HG03378 (cell line): ENCODE data around the gene CCN5.
"Not testable (repeated sequence)": the region's sequence is repeated elsewhere in the genome, so short reads cannot be mapped to it uniquely, and the experiment has no call there.

Experiments used
- ATAC-seq: cut with Tn5 transposase; IDR thresholded peaks from one replicate; pipeline ENCODE4 v1.9.1; 2021; ENCODE audit warnings: mild to moderate bottlenecking, moderate library complexity; ENCODE audit not compliant: unreplicated experiment

Gene CCN5

GRCh38 chr20:44694159-44694558 lies 21.0 kb upstream of the CCN5 start:
- ATAC-seq: no peak

DNA sequence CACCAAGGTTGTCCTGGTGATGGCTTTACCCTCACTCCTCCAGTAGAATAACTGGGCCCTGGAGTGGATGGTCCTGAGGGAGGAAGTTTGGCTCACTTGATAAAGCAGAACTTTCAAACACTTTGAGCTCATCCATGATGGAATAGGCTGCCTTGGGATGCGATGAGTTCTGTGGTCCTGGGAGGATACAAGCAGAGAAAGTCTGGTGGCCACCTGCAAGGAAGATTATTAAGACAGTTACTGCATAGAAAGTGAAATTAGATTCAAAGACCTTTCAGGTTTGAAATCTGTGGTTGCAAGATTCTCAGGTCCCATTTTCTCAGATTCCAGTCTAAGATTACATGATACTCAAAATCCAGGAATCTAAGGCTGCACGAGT lies 19.9 kb upstream of the CCN5 start:
- ATAC-seq: no peak

DNA sequence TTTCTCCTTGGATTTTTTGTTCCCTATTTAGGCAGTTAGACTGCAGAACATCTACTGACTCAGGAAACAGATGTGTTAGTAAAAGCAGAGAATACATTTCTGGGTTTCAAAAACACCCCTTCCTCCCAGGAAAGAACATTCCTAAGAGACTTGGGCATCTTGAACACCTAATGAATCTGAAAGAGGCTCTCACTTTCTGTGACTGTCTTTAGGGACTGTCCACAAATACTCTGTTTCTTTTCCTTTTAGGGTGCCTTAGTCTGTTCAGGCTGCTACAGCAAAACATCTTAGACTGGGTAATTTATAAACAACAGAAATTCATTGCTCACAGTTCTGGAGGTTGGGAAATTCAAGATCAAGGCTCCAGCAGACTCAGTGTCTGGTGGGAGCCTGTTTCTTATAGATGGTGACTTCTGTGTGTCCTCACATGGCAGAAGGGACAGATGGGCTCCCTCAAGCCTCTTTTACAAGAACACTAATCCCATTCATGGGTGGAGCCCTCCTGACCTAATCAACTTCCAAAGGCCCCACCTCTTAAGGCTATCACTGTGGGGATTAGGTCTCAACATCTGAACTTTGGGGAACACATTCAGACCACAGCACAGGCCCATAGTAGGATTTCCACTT lies 19.4 kb upstream of the CCN5 start:
- ATAC-seq: no peak

- no peak for ATAC-seq
These were observed 18.9 kb upstream of the CCN5 start for GRCh38 chr20:44696315-44696714.

- ATAC-seq: not testable (repeated sequence)
These were observed 18.1 kb upstream of the CCN5 start for GRCh38 chr20:44697041-44697440.

- no peak for ATAC-seq
These were observed 16.8 kb upstream of the CCN5 start for GRCh38 chr20:44698351-44698750.

DNA sequence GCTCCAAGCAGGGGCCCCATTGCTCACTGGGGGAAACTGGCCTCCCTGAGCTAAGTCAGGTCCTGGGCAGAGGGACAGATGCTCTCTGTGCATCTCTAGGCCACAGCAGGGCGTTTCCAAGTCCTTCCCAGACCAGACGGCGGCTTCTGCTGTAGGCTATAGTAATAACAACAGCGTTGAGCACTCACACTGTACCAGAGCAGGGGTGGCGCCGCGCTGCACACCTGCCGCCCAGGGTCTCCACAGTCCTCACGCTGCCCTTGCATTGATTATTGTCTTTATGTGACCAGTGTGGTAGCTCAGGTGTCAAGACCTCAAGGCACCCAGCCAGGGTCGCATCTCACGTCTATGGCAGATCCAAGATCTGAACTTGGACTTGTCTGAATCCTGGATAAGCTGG lies 14.9 kb upstream of the CCN5 start:
- ATAC-seq: no peak

GRCh38 chr20:44701118-44701857 lies 13.9 kb upstream of the CCN5 start:
- no peak for ATAC-seq

GRCh38 chr20:44701858-44702256 lies 13.3 kb upstream of the CCN5 start:
- ATAC-seq: no peak

- ATAC-seq: peak; percentile 58
These were observed 12.4 kb upstream of the CCN5 start for GRCh38 chr20:44702776-44703175.

DNA sequence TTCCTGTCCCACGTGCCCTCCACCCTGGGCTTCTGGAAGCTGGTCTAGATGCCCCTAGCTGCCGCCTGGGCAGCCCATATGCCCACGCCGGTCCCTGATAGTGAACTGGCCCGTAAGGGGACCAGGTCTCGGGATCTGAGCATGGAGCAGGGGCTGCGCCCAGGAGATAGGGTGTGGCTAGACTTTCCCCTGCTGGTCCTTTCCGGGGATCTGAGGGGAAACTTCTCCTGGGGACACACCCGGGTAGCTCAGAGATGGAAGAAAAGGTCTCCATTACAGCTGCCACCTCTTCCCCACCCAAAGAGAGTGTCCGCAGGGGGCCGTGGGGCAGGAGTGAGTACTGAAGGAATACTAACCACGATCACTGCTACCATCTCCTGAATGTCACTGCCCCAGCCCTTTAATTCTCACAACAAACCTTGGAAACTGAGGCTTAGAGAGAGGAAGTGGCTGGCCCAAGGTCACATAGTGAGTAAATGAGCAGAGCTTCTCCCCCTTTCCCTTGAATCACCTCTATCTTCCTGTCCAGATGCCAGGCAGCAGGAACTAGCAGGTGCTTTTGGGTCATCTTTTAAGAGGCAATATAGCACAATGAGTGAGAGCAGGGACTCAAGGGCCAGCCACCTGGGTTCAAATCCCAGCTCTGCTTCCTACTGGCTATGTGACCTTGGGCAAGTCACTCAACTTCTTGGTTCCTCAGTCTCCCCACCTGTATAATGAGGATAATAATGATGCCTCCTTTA lies 11.8 kb upstream of the CCN5 start:
- ATAC-seq: no peak

DNA sequence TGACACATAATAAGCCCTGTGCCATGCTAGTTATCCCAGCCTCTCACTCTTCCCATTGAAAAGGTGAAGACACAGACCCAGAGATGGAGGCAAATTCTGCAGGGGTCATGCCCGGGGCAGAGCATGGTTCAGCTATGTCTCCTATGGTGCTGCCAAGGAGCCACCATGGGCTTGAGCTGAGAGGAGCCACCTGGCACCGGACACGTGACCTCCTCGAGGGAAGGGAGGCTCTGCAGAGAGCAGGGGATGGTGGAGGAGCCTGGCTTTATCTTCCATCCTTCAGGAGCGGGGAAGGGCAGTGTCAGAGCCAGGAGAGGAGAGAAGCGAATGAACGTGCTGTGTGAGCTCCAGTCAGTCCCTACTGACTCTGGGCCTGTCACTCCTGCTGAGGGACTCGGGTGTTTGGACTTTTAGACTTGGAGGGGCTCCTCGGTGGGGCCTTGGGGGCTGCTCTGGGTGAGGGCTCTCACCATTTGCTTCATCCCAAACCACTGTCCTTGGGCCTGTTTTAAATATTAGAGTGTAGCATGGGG lies 11.1 kb upstream of the CCN5 start:
- ATAC-seq: no peak

DNA sequence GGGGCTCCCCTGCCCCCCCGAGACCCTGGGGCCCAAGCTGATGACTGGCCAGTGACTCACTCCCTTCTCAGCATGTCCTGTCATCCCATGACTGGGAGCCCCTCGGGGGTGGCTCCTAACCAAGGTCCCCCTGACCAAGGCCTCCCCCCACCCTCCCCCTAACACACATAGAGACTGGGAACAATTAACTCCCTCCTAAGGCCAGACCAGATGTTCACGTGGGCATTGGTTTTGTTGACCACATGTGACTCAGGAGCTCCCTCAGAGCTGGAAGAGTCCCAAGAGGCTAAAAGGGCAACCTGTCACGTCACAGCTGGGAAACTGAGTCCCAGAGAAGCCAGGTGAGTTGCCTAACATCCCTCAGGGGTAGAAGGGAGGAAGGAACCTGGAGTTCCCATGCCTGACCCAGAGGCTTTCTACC lies 10.6 kb upstream of the CCN5 start:
- no peak for ATAC-seq

DNA sequence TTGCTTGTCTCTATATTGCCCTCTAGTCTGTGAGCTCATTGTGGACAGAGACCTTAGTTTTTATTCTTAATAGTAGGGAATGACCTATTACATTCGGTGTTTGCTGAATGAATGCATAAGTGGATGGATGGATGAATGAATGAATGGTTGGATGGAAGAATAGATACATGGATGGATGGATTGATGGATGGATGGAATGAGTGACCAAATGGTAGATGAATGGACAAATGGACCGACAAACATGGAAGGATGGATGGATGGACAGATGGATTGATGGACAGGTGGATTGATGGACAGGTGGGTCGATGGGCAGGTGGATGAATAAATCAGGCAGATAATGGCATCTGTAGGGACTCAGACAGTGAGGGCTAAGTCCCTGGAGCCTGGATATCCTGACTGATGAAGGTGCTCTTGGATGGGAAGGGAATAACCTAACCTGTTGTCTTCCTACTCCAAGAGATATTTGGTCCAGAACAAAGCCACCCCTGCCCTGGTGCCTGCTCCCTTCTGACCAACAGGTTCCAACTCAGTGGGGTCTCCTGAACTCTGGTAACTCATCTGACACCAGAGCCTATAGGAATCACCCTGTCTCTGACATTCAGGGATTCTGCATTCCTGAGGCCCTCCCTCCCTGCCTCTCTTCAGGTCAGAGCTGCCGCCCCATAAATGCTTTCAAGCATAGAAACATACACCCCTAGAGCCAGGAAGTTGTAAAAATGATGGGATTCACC lies 9.6 kb upstream of the CCN5 start:
- no peak for ATAC-seq

DNA sequence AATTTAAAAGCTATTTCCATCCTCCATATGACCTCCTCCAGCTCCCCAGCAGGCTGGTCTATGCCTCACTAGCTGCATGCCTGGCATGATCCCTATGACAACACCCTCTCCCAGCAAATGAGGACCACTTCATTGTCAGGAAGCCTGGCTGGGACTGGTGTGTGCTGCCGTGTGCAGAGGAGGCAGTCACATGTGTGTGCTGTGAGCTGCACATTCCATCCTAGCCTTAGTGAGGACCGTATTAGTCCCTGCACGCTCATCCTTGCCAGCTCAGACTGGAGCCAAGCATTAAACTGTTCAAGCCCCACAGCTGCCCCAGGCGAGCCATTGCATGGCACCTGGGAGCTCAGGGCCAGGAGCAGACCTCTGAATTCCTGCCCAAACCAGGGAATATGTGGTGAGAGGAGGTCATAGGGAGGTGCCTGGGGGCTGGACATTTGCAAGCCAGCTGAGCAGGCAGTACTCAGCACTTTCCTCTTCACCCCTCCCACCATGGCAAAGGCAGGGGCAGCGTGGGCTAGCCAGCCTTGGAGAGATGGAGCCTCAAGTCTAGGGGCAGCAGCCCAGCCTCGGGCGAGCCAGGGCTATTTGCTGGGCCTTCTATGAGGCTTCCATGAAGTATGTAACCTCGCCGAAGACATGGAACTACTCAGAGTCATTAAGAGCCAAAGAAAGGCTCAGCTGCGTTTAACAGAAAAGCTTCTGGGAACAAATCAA lies 8.7 kb upstream of the CCN5 start:
- ATAC-seq: no peak

- ATAC-seq: no peak
These were observed 8.1 kb upstream of the CCN5 start for GRCh38 chr20:44707018-44707579.

DNA sequence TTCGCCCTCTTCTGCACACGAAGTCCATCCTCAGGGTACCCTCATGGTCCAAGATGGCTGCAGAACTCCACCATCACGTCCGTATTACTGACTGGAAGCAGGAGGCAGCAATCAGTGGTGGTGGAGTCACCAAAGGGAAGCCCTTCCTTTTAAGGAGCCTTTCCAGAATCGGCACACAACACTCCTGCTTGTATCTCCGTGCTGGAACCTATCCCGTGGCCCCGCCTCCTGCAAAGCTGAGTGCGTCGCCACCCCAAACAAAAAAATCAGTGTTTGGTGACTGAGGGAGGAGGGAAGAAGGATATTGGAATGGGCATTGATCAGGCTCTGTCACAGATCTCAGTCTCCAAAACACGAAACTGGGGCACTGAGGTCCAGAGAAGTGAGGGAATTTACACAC lies 5.8 kb upstream of the CCN5 start:
- ATAC-seq: no peak

- no peak for ATAC-seq
These were observed 5.4 kb upstream of the CCN5 start for GRCh38 chr20:44709797-44710196.

GRCh38 chr20:44711237-44711636 lies 3.9 kb upstream of the CCN5 start:
- ATAC-seq: no peak

DNA sequence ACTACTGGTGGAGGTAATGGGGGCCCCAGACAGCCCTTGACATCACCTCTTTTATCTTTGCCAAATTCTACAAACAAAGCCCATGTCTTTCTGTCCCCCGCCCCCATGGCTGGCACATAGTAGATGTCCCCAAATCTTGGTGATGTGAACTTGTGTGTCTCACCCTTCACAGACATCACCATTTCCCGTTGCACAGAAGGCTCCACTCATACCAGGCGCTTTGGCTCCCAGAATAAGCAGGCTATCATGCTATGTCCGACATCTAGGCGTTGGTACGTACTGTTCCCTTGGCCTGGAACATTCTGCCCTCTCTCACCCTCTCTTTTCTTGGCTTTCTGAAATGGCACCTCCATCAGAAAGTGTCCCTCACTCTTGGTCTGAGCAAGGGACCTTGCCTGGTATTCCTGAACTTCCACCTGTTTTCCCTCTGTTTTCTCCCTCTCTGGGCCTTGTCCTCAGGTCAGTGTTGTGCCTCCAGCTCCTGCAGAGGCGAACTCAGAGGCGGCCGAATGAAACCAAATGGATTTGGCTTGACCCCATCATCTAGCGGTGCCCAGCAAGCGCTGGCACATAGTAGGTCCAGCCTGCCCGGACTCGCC lies 968 bp upstream of the CCN5 start:
- ATAC-seq: no peak
